CD4-positive, alpha-beta T cell treated with Interleukin-12 subunit alpha and Interleukin-12 subunit beta, for 1 hour (primary cell): ENCODE data around the gene ATG2B.

Source experiments
- DNase-seq: peaks from one replicate; pipeline ENCODE4 v3.0.0-alpha.2; 2020

The ATG2B gene

GRCh38 chr14:96309133-96309895 is 53.8 kb downstream of the ATG2B start:
- no peak for DNase-seq

- no peak for DNase-seq
Observed at GRCh38 chr14:96307434-96307833, 55.7 kb downstream of the ATG2B start.

GRCh38 chr14:96304956-96305355 is 58.2 kb downstream of the ATG2B start:
- DNase-seq: no peak

- no peak for DNase-seq
Observed at GRCh38 chr14:96303981-96304380, 59.2 kb downstream of the ATG2B start.

- DNase-seq: no peak
Observed at GRCh38 chr14:96299441-96299840, 63.7 kb downstream of the ATG2B start.

- DNase-seq: no peak
Observed at GRCh38 chr14:96297997-96298515, 65.1 kb downstream of the ATG2B start.

- peak; percentile 25 for DNase-seq
Observed at GRCh38 chr14:96297000-96297399, 66.1 kb downstream of the ATG2B start.

- no peak for DNase-seq
Observed at GRCh38 chr14:96294246-96294645, 68.9 kb downstream of the ATG2B start.

- DNase-seq: no peak
Observed at GRCh38 chr14:96287856-96288255, 75.3 kb downstream of the ATG2B start.

GRCh38 chr14:96286251-96286650 is 76.9 kb downstream of the ATG2B start:
- no peak for DNase-seq

GRCh38 chr14:96285667-96286066 is 77.5 kb downstream of the ATG2B start:
- no peak for DNase-seq

GRCh38 chr14:96284430-96284829 is 78.7 kb downstream of the ATG2B start:
- DNase-seq: no peak

GRCh38 chr14:96284008-96284407 is 79.1 kb downstream of the ATG2B start:
- DNase-seq: no peak

GRCh38 chr14:96281486-96281885 is 81.7 kb downstream of the ATG2B start:
- no peak for DNase-seq

GRCh38 chr14:96280104-96280503 is 83.0 kb downstream of the ATG2B start:
- DNase-seq: no peak

GRCh38 chr14:96279564-96279963 is 83.6 kb downstream of the ATG2B start:
- DNase-seq: no peak

- DNase-seq: no peak
Observed at GRCh38 chr14:96277890-96278289, 85.3 kb downstream of the ATG2B start.

- DNase-seq: peak; percentile 55
Observed at GRCh38 chr14:96275177-96276112, 87.7 kb downstream of the ATG2B start.

- DNase-seq: no peak
Observed at GRCh38 chr14:96274543-96274942, 88.6 kb downstream of the ATG2B start.

GRCh38 chr14:96274122-96274521 is 89.0 kb downstream of the ATG2B start:
- DNase-seq: no peak

- DNase-seq: no peak
Observed at GRCh38 chr14:96273629-96274028, 89.5 kb downstream of the ATG2B start.

GRCh38 chr14:96272777-96273473 is 90.2 kb downstream of the ATG2B start:
- no peak for DNase-seq

GRCh38 chr14:96271421-96271762 is 91.7 kb downstream of the ATG2B start:
- no peak for DNase-seq
